Measurements from ENCODE around the gene IMPDH1. TPM values are rescaled to one million over a fixed set of nuclear protein-coding genes. Genes with fewer than 3 reads are reported as not detected.

The IMPDH1 gene
- total RNA-seq, 2 donors from 2014 or later, result 48.1 to 59.7 TPM

- Histone ChIP-seq H3K9me3 (no peaks in the 10 kb centered on the region), H3K27me3 (replicated peaks; ENCODE audit: insufficient read depth) (no peaks in the 10 kb centered on the region), H3K36me3 (no peaks in the 10 kb centered on the region), H3K4me3 (no peak overlapping the region), H3K4me1 (ENCODE audit: control insufficient read depth in 1 of 2, low read depth in 2 of 2) (no peaks in the 10 kb centered on the region), H3K27ac (no peak overlapping the region)
- DNase-seq (ENCODE audit: low spot score) (no peak), ATAC-seq (ENCODE audit: insufficient number of reproducible peaks, low FRiP score, low read depth) (no peak)
- TF ChIP-seq, protein P1, sequence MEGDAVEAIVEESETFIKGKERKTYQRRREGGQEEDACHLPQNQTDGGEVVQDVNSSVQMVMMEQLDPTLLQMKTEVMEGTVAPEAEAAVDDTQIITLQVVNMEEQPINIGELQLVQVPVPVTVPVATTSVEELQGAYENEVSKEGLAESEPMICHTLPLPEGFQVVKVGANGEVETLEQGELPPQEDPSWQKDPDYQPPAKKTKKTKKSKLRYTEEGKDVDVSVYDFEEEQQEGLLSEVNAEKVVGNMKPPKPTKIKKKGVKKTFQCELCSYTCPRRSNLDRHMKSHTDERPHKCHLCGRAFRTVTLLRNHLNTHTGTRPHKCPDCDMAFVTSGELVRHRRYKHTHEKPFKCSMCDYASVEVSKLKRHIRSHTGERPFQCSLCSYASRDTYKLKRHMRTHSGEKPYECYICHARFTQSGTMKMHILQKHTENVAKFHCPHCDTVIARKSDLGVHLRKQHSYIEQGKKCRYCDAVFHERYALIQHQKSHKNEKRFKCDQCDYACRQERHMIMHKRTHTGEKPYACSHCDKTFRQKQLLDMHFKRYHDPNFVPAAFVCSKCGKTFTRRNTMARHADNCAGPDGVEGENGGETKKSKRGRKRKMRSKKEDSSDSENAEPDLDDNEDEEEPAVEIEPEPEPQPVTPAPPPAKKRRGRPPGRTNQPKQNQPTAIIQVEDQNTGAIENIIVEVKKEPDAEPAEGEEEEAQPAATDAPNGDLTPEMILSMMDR (IDR thresholded peaks at IDR 0.05), result peak; percentile 16
Measured at GRCh38 chr7:128381161-128381821, 28.5 kb downstream of the IMPDH1 start.

DNA sequence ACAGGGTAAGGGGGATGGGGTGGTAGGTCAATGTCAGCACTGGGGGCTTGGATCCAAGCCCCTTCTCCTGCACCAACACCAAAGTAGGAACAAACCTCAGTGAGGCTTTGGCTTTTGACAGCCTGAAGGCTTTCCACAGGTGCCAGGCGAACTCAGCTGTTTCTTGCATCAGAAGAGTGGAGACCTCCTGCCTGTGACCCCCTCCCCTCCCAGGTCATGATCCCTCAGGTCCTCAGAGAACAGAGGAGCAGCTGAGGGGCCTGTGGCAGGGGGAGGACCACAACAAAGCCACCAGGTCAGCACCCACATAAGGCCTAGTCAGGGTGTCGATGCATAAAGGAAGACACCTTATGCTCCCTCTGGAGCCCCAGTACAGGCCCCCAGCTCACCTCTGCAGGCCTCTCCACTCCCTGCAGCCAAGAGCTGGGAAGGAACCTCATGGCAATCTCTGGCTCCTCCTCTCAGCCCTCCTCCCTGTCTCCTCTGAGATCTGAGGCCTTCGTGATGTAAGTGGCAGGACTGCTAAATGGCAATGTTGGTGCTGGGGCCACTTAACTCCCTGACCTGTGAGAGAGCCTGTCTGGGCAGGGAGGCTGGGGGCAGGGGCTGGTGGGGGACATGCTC lies 29.2 kb downstream of the IMPDH1 start:
- no peaks in the 10 kb centered on the region for H3K27me3 ChIP-seq (replicated peaks; ENCODE audit: insufficient read depth)
- no peak overlapping the region for H3K27ac ChIP-seq
- no peak overlapping the region for H3K4me3 ChIP-seq
- H3K36me3 ChIP-seq, result no peaks in the 10 kb centered on the region
- H3K9me3 ChIP-seq, result no peaks in the 10 kb centered on the region
- DNase-seq (ENCODE audit: low spot score), result no peak
- no peaks in the 10 kb centered on the region for H3K4me1 ChIP-seq (ENCODE audit: control insufficient read depth in 1 of 2, low read depth in 2 of 2)
- no peak for ATAC-seq (ENCODE audit: insufficient number of reproducible peaks, low FRiP score, low read depth)
- TF ChIP-seq, protein P1 (IDR thresholded peaks at IDR 0.05), result no peak

GRCh38 chr7:128379900-128380479 lies 29.8 kb downstream of the IMPDH1 start:
- no peak for DNase-seq (ENCODE audit: low spot score)
- Histone ChIP-seq H3K36me3 (no peaks in the 10 kb centered on the region), H3K27ac (no peak overlapping the region), H3K9me3 (no peaks in the 10 kb centered on the region), H3K4me3 (no peak overlapping the region), H3K4me1 (ENCODE audit: control insufficient read depth in 1 of 2, low read depth in 2 of 2) (no peaks in the 10 kb centered on the region), H3K27me3 (replicated peaks; ENCODE audit: insufficient read depth) (no peaks in the 10 kb centered on the region)
- TF ChIP-seq, protein P1 (IDR thresholded peaks at IDR 0.05), result no peak
- no peak for ATAC-seq (ENCODE audit: insufficient number of reproducible peaks, low FRiP score, low read depth)

- DNase-seq (ENCODE audit: low spot score) (no peak), ATAC-seq (ENCODE audit: insufficient number of reproducible peaks, low FRiP score, low read depth) (no peak)
- H3K4me3 ChIP-seq, result no peak overlapping the region
- no peaks in the 10 kb centered on the region for H3K4me1 ChIP-seq (ENCODE audit: control insufficient read depth in 1 of 2, low read depth in 2 of 2)
- TF ChIP-seq, protein P1 (IDR thresholded peaks at IDR 0.05), result no peak
- H3K9me3 ChIP-seq, result no peaks in the 10 kb centered on the region
- H3K27me3 ChIP-seq (replicated peaks; ENCODE audit: insufficient read depth), result no peaks in the 10 kb centered on the region
- no peak overlapping the region for H3K27ac ChIP-seq
- H3K36me3 ChIP-seq, result no peaks in the 10 kb centered on the region
Measured at GRCh38 chr7:128378637-128379036, 31.1 kb downstream of the IMPDH1 start.

DNA sequence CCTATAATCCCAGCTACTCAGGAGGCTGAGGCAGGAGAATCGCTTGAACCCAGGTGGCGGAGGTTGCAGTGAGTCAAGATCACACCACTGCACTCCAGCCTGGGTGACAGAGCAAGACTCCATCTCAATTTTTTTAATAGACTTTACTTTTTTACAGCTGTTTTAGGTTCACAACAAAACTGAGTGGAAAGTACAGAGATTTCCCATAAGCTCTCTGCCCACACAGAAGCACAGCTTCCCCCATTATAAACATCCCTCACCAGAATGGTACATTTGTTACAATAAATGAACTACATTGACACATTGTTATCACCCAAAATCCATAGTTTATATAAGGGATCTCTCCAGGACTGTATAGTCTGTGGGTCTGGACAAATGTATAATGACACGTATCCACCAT lies 33.7 kb downstream of the IMPDH1 start:
- ATAC-seq (ENCODE audit: insufficient number of reproducible peaks, low FRiP score, low read depth), result no peak
- Histone ChIP-seq H3K27ac (no peak overlapping the region), H3K27me3 (replicated peaks; ENCODE audit: insufficient read depth) (no peaks in the 10 kb centered on the region), H3K9me3 (no peaks in the 10 kb centered on the region), H3K4me1 (ENCODE audit: control insufficient read depth in 1 of 2, low read depth in 2 of 2) (no peaks in the 10 kb centered on the region), H3K36me3 (no peaks in the 10 kb centered on the region), H3K4me3 (no peak overlapping the region)
- TF ChIP-seq, protein P1 (IDR thresholded peaks at IDR 0.05), result no peak
- DNase-seq (ENCODE audit: low spot score), result no peak

Measured in thoracic aorta (tissue), 2 donors.